ENCODE results near the gene PLEKHA7. TPM values are rescaled to one million over a fixed set of nuclear protein-coding genes. Genes with fewer than 3 reads are reported as not detected.

PLEKHA7 gene
- total and polyA plus RNA-seq, 2 of the 8 experiments (the other 6 are each of a cell fraction or from before 2014, with no cell fraction given) = 11.4 to 25.6 TPM

- Histone ChIP-seq H4K20me1 (replicated peaks in 1 of 2; ENCODE audit: control insufficient read depth in 1 of 2, insufficient read depth in 2 of 2, low read length in 2 of 2) (peaks cover 0 to 2% of the 10 kb centered on the region in 2 experiments), H3K4me1 (replicated peaks in 1 of 4; ENCODE audit: control insufficient read depth in 3 of 4, insufficient read depth in 4 of 4, low read length in 3 of 4) (no peaks in the 10 kb centered on the region), H3K4me2 (ENCODE audit: insufficient read depth in 1 of 2, low read depth in 2 of 2, low read length in 2 of 2) (no peak overlapping the region), H2BK5ac (ENCODE audit: low read depth, low read length) (no peak overlapping the region), H3K18ac (ENCODE audit: extremely low read depth, low read length) (no peak overlapping the region), H3K9ac (replicated peaks in 1 of 4; ENCODE audit: extremely low read depth in 1 of 4, low read depth in 3 of 4, low read length in 3 of 4) (no peak overlapping the region), H2BK15ac (ENCODE audit: low read length) (no peak overlapping the region), H2BK20ac (ENCODE audit: low read length) (no peak overlapping the region), H2AK5ac (ENCODE audit: low read depth, low read length) (no peak overlapping the region), H4K91ac (replicated peaks; ENCODE audit: insufficient read length, low read length) (no peak overlapping the region), H4K5ac (ENCODE audit: insufficient read length, low read depth, low read length) (no peak overlapping the region), H3K4me3 (ENCODE audit: extremely low read depth in 1 of 4, insufficient read depth in 2 of 4, low read depth in 3 of 4, low read length in 4 of 4) (no peak overlapping the region), H3K23me2 (ENCODE audit: low read depth, low read length) (no peaks in the 10 kb centered on the region), H3K56ac (replicated peaks; ENCODE audit: insufficient read length, low read depth, low read length) (no peak overlapping the region), H4K8ac (ENCODE audit: extremely low read depth, insufficient read depth, low read length) (no peak overlapping the region), H2BK12ac (ENCODE audit: low read depth, low read length) (no peak overlapping the region), H3K9me3 (ENCODE audit: insufficient read depth in 2 of 2, low read depth in 1 of 2, low read length in 1 of 2) (no peaks in the 10 kb centered on the region), H3K23ac (ENCODE audit: insufficient read length) (no peak overlapping the region), H3K27me3 (replicated peaks in 1 of 4; ENCODE audit: control insufficient read depth in 3 of 4, extremely low read depth in 1 of 4, insufficient read depth in 3 of 4, low read length in 3 of 4) (no peaks in the 10 kb centered on the region), H2AFZ (ENCODE audit: low read length) (no peak overlapping the region), H3K14ac (ENCODE audit: insufficient read length) (no peak overlapping the region), H3K79me2 (ENCODE audit: control insufficient read depth in 1 of 2, insufficient read depth in 2 of 2, low read length in 2 of 2) (no peaks in the 10 kb centered on the region), H2BK120ac (replicated peaks; ENCODE audit: low read depth, low read length) (no peak overlapping the region), H3K36me3 (ENCODE audit: control insufficient read depth in 2 of 4, insufficient read depth in 4 of 4, low read length in 3 of 4) (peaks cover 0 to 14% (median 6%) of the 10 kb centered on the region in 4 experiments; a peak in 3 of 8 replicates), H3K27ac (ENCODE audit: low read depth, low read length) (no peak overlapping the region), H3K4ac (replicated peaks; ENCODE audit: insufficient read length, low read depth, low read length) (no peak overlapping the region), H3K79me1 (ENCODE audit: low read depth, low read length) (no peaks in the 10 kb centered on the region)
- WGBS, 2 experiments (ENCODE audit: extremely low coverage in 1 of 2, insufficient coverage in 1 of 2, insufficient read length in 1 of 2, insufficient replicate concordance in 2 of 2, low coverage in 1 of 2, low lambda C conversion rate in 2 of 2, missing lambda C conversion rate in 1 of 2) = 91% methylated on average over 17 of the region's 17 CpGs; no CpG with 5 or more reads in 1 of the 2 experiments
- TF ChIP-seq KDM1A (IDR thresholded peaks at IDR 0.05; ENCODE audit: borderline replicate concordance, low read length) = peak; percentile 77; the same call in 1 of the 2 replicates
- no peak for TF ChIP-seq CEBPB (IDR thresholded peaks at IDR 0.05; ENCODE audit: low read depth, low read length)
- POLR2A ChIA-PET (ENCODE audit: partially characterized antibody) = no interaction called here
- DNase-seq (ENCODE audit: low read depth in 1 of 2, low spot score in 2 of 2) (no peak), FAIRE-seq (no peak)
- CTCF ChIA-PET (ENCODE audit: partially characterized antibody) = interaction anchor here (0.7 to 1.3 kb wide), 4 partner anchors 8 to 269 kb away, joined by 3 to 5 read pairs (median 4); no protein-coding TSS in a partner anchor
Measured at GRCh38 chr11:16794047-16794818, 220.0 kb downstream of the PLEKHA7 start.
